GM19238 (cell line): Measurements from ENCODE around the gene THBS1.

Experiments used
- DNase-seq: peaks from one replicate; pipeline ENCODE4 v3.0.0; 2011; ENCODE audit warnings: low spot score; ENCODE audit not compliant: insufficient read length

Gene THBS1

DNA sequence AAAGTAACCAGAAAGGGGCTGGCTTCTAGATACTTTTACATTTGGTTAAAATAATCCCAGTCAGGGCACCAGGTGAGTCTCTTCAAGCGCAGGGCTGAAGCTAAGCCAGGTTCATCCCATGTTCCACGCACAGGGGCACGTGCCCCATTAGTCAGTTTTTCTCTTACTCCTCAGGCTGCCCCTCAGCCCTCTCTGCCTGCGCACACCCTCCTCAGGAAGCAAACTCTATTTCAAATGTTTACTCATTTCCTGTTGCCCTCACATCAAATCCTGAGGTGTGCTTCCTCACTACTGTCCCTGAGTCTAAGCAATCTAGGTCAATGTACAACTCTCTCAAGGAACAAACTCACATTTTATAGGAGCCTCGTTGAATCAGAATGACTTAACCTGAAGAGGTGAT is 48.5 kb downstream of the THBS1 start:
- no peak for DNase-seq

DNA sequence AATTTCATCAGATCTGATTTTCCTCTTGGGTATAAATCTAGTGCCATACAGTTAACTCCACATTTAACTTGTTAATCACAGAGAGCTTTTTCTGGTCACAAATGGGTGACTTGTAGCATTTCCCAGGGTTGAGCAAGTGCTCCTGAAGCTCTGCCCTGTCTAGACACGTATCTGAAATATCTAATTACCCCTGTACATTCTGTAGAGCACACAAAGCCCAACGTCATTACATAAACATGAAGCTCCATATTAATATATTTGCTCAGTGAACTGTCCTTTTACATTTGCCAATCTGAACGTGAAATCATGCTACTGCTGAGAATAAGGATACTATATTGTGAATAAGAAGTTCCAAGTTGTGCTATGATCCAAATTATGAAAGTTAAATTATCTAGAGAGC is 49.0 kb downstream of the THBS1 start:
- no peak for DNase-seq

DNA sequence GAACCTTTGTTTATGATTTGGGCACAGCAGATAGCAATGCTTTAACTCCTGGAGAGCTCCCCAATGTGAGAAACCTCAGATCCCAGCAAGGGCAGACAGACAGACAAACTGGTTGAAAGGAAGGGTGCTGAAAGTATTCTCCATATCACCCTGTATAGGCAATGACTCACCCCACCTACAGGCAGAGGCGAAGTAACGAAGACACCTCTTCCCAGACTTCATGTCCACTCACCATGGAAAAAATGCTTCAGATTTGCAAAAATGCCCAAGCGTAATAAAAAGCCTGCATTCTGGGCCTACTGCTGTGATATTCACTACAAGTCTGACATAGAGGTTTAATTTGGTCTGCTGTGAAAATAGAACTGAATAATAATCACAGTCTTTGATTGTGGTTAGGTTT is 50.5 kb downstream of the THBS1 start:
- no peak for DNase-seq

DNA sequence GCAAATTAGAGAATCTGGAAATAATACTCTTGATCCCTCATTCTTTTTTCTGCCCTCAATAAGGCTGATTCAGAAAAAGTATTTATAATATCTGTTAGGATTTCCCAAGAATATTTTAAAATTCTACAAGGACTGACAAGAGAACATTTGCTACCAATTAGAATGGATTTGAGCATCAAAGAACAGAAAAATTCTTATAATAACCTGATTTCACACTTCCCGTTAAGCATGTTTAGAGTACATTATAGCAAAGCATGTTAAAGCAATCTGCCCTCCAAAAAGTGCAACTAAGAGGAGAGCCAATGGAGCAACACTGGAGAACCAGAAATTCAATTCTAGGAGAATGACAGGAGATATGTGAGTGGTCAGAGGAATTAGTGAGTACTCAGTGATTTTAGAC is 57.2 kb downstream of the THBS1 start:
- no peak for DNase-seq

DNA sequence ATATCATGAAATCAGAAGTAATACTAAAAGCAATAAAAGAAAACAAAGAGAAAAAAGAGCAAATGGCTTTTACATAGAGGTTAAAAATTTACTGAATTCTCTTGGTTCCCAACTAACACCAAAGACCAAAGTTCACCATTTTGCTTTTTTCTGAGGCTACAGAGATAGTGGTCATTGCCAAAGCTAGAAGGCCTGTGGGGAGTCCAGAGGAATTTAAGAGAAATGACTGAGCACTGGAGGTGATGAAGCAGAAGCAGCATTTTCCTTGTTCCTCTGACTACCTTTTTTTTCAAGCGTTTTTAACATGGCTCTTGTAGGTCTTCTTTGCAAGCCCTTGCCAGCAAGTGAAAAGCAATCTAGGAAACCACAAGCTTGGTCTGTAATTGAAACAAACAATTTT is 58.2 kb downstream of the THBS1 start:
- no peak for DNase-seq

DNA sequence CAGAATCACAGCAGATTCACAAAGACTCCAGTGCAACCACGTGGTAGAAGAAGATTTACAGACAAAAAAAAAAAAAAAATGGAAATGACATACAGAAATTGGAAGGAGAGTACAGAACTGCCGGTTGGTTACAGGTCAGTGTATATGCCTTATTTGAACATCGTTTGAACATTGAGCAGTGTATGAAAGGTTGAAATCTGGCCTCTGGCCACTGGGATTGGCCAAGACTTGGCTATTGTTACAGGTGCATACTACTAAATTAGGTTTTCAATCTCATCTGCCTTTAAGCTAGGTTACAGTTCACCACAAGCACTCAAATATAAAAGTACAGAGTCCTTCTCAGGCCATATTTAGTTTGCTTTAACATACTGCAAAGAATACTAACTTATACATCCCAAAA is 59.8 kb downstream of the THBS1 start:
- DNase-seq, result no peak

DNA sequence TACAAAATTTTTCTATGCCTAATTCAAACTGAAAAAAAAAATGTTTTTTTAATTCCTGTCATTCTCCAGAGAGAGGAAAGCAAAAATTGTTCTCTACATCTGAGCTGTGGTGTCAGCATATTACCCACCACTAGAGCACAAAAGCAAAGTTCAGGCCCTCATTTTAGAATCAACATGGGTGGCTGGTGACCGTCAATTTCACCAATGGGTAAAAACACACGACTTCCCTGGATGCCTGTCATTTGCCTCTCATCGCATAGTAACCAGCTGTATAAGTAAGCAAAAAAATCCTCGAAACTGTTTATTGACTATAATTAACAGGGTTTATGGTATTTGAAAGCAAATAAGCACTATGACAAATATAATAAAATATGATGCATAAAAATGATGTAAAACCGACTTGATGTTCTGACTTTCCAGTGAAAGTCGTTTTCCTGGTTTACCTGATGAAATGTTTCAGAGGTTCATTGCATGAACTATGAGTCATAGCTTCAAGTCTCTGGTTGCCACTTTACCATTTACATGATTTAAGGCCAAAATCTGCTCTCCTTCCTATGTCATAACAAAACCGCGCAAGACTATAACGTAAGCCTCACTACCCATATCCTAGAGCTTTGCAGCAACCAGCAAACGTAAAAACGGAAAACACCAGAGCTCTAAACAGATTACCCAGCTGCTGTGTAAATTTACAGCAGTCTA is 60.5 kb downstream of the THBS1 start:
- DNase-seq, result no peak

DNA sequence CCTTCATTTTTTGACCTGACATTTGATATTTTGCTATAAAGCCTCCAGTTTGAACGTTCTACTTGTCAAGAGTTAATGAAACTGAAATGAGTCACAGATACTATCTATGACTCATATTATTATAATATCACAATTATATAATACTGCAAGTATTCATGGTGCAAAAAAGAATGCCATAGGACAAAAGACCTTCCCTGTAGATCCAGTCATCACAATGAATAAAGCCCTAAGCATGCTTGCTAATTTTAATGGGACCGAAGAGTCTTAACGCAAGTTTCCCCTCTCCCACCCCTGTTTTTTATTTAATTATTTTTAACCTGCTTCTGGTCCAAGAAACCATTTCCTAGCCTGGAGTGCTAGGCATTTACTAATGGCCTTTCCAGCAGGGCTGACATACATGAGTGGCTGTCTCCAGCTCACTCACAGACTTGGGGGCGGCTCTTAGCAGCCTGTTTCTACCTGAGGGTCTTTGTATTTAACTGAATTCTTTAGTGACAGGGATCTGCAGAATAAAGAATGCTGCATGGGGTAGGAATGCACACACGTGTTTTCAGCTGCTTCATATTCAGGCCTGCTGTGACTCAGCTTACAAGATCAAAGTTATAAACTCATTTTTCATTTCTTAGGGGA is 61.2 kb downstream of the THBS1 start:
- no peak for DNase-seq

DNA sequence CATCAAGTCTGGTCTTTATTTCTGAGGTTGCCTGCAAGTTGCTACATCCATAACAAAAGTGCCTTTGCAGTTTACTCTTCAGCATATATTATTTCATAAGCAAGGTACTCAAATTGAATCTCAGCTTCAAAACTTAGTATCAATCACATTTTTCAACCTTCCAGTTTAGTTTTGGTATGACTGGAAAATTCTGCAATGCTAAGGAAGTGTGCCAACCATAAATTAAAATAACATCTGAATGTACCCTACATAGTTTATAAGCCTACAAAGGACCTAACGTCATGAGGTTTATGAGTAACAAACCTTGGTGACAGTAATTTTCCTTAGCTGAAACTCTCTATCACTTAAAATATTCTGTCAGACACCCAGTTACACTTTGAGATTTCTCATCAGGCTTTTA is 62.8 kb downstream of the THBS1 start:
- DNase-seq, result no peak

DNA sequence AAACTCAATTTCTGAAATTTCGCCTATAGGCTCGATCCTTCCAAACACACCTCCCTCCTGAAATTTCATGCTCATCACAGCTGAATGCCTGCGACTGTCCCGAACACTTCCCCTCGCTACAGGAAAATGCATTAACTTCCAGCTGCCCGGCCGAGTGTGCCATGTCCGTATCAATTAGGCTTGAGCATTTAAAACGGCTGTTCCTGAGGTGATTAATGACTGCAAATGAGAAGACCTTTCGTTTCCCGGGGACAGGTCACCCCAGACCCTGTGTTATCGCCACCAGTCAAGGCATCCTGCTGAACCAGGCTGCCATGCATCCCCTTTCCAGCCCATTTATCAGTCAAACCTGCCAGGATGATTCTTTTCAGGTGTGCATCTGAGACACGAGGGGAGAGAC is 63.3 kb downstream of the THBS1 start:
- DNase-seq, result no peak

DNA sequence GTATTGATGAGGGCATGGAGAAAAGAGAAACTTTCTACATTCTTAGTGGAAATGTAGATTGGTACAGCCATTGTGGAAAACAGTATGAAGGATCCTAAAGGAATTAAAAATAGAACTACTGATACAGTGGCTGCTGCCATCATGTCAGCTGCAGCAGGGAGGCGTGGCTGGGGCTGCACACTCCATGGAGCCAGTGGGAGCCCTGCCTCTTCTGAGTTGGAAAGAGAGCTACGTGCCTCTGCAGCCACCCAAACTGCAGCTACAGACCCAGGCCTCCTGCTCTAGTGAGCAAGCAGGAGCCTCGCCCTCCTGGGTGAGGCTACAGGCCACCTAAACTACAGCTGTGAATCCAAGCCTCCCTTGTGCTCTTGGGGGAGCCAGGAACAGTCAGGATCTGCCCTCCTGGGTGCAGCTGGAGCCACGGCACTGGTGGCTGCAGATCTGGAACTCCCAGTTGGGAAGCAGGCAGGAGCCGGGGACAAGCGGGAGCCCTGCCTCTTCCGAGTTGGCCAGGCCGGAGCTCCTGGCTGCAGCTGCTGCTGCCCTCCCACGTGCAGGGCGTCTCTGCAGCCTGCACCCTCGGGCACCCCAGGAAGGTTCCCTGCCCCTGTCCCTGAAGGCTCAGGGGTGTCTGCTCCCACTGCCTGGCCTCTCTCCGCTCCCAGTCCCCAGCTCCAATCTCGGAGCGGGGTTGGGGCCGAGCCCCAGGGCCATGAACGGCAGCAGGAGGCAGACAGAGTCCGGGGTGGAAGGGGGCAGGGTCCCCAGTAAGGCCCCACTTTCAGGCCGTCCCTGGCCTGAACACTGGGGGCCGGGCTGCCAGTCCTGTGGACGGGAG is 64.5 kb downstream of the THBS1 start:
- DNase-seq, result no peak

DNA sequence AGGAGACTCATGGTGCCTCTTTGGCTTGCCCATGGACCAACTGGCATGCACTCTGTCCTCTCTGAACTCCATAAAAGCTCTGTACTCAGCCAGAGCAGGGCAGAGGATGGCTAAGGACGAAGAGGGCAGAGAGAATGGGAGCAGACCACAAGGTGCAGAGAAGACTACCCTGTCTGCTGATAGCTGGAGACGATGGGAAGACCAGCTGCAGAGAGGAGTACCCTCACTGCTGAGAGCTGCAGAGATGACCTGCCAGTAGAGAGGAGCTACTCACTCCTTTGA is 65.0 kb downstream of the THBS1 start:
- no peak for DNase-seq

DNA sequence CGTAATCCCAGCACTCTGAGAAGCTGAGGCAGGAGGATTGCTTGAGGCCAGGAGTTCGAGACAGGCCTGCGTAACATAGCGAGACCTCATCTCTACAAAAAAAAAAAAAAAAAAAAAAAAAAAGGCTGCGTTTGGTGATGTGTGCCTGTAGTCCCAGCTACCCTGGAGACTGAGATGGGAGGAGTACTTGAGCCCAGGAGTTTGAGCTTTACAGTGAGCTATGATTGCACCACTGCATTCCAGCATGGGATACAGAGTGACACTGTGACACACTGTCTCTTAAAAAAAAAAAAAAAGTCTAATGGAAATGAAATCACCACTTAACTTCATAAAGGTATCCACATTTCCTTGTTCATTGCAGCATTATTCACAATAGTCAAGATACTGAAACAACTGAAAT is 65.5 kb downstream of the THBS1 start:
- no peak for DNase-seq
